SKM-1 treated with dmso at 0.1 percent for 144 hours (cell line): Measurements from ENCODE around the gene VMO1.
"Not testable (repeated sequence)": the region's sequence is repeated elsewhere in the genome, so short reads cannot be mapped to it uniquely, and the experiment has no call there.

Source experiments
- DNase-seq: peaks from one replicate; lab custom pipeline; 2025; ENCODE audit not compliant: unreplicated experiment; lab: John Stamatoyannopoulos, UW

The VMO1 gene, protein sequence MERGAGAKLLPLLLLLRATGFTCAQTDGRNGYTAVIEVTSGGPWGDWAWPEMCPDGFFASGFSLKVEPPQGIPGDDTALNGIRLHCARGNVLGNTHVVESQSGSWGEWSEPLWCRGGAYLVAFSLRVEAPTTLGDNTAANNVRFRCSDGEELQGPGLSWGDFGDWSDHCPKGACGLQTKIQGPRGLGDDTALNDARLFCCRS

DNA sequence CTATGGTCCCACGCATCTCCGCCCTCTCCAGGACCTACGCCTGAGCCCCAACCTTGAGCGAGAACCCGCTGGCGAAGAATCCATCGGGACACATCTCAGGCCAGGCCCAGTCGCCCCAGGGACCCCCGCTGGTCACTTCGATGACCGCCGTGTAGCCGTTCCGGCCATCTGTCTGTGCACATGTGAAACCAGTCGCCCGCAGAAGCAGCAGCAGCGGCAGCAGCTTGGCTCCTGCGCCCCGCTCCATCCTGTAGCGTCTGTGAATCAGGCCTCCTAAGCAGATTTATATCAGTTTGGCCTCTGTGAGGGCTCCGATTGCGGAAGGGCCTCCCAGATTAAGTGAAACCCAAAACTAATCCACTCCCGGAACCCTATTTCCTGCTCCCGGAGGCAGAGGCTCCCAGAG is at the start of gene VMO1:
Gene VMO1, minus strand, starts transcription at position 259 of the 406 bp plus-strand sequence. Its CDS starts 12 bp downstream, at position 247.
- no peak for DNase-seq

DNA sequence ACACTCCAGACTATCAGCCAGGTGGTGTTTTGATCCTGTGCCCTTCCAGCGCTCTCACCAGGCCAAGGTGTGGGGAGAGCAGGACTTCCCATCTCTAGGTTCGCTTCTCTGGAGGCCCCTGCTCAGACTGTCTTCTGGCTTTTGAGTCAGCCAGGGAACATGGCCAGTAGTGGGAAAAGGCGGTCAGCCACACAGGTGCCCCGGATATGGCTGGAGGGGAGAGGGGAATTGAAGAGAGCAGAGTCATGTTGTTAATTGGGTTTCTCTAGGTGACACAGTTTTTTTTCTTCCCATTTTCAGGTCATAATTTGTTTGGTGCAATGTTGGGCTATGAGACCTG is 48.5 kb upstream of the VMO1 start:
- DNase-seq = no peak

DNA sequence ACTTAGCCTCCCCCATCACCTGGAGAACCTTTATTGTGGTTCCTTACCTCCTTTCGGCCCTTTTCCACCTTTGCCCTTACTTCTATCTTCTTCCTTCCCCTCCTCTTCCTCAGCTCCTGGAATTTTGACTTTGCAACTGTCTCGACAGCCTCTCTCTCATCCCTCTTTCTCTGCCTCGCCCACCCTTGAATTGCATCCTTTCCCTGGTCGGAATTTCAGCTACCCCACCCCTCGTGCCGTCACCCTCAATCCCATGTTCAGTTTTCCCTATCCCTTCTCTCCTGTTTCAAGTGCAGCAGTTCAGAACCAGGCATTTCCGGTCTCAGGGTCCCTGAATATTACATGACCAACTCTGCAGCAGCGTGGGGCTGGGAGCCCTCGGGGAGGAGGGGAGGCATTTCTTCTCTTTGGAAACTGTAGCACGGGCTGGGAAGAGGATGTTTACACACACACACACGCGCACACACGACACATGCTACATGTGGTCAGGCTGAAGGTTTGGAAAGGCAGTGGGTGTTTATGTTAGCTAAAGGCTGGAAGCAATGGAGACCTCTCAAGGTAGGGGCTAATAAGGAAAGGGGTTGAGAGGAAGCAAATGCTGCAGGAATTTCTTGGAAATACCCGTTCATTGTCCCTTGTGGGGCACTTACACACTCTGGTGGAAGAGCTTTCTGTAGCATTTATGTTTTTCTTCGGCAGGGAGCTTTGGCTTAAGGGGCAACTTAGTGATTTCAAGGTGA is 47.9 kb upstream of the VMO1 start:
- no peak for DNase-seq

DNA sequence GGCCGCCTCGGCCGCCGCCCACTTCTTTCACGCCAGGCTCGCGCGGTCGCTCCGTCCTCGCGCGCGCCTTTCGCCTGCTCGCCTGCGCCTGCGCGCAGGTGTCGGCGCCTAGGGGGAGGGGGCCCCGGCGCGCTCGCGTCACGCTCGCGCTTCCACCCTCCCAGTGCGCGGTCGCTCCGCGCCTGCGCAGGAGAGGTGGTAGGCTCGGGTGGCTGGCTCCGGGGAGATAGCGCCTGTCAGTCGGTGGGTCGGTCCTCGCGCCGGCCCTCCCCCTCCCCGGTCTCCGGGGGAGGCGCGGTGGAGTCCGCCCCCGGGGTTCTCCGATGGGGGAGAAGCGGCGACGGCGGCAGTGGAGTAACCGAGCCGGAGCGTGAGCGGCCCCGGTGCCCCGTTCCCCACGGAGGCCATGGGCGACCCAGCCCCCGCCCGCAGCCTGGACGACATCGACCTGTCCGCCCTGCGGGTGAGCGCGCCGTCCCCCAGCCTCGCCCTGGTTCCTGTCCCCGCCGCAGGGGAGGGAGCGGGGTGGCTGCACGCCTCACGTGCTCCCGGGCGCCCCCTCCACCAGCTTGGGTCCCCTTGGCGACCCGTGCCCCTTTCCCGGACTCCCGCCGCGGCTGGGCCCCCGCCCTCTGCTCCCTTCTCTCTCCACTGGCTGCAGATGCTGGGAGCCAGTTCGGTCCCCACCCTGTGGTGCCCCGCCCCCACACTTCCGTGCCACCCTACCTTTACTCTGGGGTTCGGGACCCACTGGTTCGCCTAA is 47.2 kb upstream of the VMO1 start, which contains the start of gene MINK1:
Gene MINK1, plus strand, starts transcription at position 163 of the 763 bp plus-strand sequence. Its CDS starts 244 bp downstream, at position 407.
- DNase-seq = peak; percentile 61

DNA sequence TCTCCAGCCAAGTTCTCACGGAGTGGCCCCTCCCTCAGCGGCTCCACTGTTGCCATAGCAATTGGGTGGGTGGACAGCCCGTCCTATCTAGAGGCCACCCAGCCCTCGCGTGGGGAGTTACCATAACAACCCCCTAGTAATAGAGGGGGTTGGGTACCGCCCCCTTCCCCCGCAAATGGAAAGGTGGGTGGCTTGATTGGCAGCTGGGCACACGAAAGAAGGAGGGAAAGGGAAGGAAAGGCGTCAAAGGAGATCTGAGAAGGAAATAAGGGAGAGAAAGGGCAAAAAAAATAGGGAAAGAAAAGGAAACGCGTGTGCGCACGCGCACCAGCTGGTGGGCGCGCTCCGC is 46.6 kb upstream of the VMO1 start:
- DNase-seq = not testable (repeated sequence)

DNA sequence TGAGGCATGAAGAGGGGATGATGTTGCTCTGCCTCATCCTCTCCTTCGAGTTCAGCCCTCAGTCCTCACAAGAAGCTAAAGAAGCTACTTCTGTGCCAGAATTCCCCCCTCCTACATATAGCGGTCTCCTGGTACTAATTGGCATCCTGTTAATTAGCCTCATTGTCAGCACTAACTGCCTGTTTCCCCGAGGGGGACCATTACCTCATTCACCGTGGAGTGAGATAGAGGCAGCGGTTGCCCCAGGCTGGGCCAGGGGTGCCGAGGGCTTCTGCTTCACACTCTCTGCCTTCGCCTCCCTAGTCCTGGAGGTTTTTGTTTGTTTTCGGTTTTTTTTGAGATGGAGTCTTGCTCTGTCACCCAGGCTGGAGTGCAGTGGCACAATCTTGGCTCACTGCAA is 41.2 kb upstream of the VMO1 start:
- DNase-seq = no peak

DNA sequence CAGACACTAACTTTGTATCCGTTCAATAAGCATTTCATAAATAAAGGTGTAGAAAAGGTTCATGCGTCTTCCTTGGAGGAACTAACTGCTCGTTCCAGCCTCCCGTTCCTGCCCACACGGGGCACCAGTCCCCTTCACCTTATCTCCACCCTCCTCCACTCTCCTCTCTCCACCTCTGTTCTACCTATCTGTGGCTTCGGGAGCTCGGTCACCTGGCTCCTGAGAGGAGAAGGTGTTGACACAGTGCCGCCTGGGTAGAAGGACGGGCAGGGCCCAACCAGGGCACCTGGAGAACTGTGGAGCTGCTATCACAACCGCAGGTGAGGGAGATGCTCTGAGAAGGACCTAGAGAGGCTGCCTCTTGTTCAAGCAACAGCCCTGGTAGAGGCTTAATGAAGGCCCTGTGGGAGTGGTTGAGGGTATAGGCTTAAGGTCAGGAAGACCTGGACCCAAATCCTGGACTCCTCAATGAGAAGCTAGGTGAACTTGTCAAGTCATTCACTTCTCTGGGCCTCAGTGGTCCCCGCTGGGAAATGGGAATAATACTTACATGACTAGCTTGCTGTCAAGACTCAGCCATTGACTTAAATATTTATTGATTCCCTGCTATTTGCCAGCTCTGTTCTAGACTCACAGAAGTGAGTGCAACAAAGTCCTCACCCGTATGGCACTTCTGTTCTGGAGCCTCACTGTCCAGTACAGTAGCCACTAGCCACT is 37.4 kb upstream of the VMO1 start:
- no peak for DNase-seq

DNA sequence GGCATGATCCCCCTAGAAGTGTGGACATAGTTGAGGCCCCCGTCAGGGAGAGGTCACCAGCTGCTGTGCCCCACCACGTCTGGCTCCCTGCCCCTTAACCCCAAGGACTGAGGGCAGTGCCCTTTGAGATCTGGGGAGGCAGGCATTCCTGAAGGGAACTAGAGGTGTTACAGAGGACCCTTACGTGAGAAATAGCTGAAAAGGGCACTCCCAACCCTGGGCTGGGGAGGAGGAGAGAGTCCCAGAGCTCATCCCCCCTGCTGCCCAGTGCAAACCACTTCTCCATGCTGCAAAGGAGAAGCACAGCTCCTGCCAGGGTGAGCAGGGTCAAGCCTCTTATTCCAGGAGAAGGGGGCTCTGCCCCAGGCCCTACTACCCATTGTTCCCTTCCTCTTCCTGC is 36.7 kb upstream of the VMO1 start:
- no peak for DNase-seq

DNA sequence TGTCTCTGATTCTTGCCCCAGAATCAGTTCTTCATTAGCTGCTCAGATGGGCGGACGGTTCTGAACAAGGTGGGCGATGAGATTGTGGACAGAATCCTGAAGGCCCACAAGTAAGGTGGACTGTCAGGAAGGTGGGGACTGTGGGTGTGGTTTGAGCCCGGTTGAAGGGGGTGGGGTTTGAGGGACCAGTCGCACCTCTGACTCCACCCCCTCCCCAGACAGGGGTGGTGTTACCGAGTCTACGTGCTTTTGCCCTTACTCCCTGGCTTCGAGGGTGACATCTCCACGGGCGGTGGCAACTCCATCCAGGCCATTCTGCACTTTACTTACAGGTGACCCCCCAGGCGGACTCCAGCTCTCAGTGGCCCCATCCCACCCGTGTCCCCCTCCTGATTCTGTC is 32.1 kb upstream of the VMO1 start:
- DNase-seq = no peak

DNA sequence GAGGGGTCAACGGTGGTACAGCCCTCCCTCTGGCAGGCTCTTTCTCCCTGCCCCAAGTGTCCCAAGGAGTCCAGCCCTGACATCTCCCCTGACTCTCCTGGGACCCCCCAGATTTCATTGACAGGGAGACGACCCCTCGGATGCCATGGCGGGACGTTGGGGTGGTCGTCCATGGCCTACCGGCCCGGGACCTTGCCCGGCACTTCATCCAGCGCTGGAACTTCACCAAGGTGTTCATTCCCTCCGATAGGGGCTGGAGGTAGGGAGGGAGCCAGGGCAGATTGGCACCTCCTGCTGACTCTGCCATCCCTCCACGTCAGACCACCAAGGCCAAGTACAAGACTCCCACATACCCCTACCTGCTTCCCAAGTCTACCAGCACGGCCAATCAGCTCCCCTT is 30.7 kb upstream of the VMO1 start:
- DNase-seq = no peak

DNA sequence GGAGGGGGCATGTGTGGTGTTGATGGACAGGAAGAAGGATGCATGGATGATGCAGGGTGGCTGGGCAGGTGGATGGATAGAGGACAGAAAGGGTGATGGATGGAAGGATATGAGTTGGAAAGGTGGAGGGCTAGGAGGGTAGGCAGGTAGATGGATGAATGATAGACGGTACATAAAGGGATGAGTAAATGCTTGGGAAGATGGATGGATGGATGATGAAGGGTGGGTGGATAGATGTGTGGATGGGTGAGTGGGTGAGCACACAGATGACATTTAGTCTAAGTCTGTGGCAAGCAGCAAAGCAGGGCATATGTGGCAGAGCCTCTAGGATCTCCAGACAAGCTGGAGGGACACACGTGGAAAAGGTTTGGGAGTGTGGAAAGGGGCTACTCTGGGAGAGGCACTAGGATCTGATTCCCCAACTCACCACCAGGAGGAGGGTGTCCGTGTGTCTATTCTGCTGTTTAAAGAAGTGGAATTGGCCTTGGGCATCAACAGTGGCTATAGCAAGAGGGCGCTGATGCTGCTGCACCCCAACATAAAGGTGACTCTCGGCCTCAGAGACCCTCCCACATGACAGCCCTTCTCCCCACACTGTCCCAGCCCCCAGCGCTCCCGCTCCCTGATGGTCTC is 29.0 kb upstream of the VMO1 start:
- DNase-seq = no peak

DNA sequence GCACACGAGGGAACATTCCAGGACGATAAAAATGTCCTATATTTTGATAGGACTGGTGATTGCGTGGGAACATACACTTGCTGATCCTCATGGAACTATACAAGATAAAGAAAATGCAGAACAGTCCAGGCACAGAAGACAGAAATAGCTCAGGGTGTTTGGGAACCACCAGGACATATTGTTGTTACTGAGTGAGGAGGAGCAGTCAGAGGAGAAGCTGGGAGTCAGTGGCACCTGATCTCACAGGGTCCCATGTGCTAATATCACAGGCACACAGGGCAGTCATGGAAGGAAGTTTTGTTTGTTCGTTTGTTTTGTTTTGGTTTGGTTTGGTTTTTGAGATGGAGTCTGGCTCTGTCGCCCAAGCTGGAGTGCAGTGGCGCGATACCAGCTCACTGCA is 26.5 kb upstream of the VMO1 start:
- no peak for DNase-seq

DNA sequence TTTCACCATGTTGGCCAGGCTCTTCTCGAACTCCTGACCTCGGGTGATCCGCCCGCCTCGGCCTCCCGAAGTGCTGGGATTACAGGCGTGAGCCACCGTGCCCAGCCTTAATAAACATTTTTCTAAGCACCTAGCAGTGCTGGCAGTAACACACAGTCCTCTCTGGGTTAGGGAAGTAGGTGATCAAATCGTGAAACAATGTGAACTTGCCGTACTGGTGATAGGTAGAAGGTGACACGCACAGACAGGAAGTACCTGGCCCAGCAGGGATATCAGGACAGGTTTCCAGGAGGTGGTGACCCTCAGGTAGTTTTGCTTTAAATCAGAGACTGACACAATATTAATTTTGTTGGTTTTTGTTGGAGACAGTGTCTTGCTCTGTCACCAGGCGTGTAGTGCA is 25.3 kb upstream of the VMO1 start:
- DNase-seq = no peak

DNA sequence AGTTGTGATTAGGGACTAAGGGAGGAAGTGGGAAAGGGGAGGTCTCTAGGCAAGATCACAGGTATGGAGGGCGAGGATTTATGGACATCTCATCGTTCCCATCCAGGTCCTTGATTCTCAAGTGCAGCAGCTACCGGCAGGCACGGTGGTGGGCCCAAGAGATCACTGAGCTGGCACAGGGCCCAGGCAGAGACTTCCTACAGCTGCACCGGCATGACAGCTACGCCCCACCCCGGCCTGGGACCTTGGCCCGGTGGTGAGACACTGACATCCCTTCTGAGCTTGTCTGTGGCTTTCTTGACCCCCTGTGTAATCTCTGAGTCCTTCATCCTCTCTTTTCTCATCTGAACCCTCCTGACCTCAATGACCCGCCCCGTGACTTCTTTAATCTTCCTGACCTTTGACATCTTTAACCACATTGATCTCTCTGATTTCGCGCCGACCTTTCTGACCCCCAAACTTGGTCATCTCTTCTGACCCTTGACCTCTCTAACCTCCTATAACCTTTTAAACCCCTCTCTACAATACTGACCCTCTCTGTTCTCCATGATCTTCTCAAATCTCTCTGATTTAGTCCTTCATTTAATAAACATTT is 24.6 kb upstream of the VMO1 start:
- DNase-seq = no peak

DNA sequence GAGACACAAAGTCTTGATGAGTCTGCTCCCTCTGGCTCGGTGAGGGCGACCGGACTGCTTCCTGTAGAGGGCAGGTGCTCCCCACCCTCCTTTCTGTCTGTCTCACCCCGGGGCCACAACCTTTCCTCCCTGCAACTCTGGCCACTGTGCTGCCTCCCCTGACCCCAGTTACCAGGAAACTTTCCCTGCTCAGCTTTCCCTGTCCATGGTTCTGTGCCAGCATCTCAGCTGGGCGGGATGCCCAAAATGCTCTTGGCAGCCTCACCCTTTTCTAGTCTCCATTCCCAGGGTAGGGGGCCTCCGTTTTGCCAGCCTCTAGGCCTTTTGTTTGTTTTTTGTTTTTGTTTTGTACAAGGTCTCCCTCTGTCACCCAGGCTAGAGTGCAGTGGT is 22.2 kb upstream of the VMO1 start:
- DNase-seq = no peak

DNA sequence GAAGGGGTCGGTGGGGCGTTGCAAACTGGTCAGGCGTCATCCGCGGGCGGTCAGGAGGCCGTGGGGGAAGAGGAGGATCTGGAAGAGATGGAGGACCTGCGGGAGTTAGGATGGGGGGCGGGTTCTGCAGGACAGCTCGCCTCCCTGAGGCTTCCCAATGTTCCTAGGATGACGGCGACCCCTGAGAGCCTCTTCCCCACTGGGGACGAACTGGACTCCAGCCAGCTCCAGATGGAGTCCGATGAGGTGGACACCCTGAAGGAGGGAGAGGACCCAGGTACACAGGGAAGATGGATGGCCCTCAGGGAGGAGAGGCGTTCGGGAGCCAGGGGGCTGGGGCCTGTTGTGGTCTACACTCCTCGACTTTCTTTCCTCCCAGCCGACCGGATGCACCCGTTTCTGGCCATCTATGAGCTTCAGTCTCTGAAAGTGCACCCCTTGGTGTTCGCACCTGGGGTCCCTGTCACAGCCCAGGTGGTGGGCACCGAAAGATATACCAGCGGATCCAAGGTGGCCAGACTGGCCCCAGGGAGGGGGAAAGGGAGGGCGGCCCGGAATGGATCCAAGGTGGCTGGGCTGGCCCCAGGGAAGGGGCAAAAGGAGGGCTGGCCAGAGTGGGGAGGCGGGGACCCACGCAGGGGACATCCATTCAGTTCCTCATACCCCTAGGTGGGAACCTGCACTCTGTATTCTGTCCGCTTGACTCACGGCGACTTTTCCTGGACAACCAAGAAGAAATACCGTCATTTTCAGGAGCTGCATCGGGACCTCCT is 21.6 kb upstream of the VMO1 start:
- DNase-seq = no peak

DNA sequence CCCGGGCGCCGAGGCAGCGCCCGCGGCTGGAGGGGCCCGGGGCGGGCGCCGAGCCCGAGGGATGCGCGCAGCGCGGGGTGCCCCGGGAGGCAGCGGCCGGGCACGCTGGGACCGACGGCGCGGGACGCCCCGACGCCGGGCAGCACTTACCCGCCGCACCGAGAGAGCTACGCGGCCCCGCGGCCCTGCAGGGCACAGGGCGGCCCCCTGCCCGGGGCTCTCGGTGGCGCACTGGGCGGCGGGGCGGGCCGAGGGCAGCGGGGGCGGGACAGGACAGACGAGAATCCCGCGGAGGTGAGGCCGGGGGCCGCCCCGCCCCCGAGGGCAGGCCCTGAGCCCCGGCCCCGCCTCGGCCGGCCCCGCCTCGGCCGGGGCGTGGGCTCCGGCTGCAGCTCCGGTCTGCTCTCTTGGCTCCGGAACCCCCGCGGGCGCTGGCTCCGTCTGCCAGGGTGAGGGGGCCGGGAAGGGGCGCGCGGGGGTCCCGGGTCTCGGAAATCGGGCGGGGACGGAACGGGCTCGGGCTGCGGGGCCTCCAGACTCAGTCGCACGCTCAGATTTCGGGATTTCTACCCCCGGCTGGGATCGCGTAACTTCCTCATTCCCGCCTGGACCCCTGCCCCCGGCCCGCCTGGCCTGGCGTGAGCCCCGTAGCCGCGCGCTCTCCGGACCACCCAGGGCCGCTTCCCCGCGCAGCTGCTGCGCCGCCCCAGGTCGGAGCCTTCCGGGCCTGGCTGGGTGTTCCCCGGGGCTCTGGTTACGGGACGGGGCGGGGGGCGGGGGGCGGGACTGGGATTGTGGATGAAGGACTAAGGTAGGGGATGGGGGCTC is 20.8 kb upstream of the VMO1 start, which contains the start of gene PLD2:
Gene PLD2, plus strand, starts transcription at position 376 of the 828 bp plus-strand sequence. CDS start 621 bp downstream, outside the sequence.
- peak; percentile 59 for DNase-seq

DNA sequence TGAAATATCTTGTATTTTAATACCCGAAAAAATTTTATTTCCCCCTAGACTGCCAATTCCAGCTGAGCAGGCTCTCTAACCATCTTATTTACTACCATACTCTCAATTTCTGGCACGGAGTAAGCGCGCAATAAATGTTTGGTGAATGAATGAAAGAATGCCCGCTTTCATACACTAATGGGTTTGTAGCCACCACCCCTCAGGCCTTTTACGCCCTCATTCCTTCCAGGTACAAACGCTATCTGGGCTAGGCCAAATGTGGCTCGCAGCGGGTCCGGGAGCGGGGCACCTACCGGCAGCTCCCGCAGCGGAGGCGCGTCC is 20.3 kb upstream of the VMO1 start:
- no peak for DNase-seq

DNA sequence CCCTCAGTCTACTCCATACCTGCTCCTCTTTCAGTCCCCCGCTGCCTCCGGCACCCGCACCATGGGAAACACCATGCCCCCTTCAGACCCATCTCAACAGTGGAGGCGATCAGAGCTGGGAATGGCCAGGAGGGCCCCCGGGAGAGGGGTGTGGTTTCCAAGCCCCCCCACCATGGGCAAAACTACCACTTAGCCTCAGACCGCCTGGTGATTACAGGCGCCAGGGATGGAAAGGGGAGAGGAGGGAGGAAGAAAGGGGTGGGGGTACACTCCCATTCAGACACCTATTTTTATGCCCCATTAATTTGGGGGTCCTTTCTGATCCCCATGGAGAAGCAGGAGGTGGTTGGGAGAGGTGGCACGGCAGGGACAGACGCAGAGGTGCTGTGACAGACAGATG is 16.1 kb upstream of the VMO1 start, which contains the start of gene C17orf114:
Gene C17orf114, minus strand, starts transcription at position 101 of the 400 bp plus-strand sequence.
- DNase-seq = no peak
